Measurements from ENCODE around the gene OR10C1.

The OR10C1 gene

DNA sequence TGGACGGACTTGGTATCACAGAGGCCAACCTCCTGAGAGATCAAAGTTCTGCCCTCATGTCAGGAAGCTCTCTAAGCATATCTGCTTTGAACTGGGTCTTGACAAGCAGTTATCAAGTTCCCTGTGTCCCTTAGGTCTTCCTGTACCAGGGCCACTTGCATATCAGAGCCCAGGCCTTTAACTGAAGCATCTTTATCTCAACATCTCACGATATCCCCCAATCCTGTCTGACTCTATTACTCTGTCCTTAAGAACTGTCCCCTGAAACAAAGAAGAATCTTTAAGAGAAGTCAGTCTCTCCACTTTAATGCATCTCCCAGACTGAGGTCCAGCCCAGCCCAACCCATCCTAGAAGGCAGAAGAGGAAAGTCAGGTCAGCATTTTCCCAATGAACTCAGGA is 40.5 kb downstream of the OR10C1 start:
- Mint-ChIP-seq H3K27ac (no peak overlapping the region), H3K36me3 (ENCODE audit: low read depth) (no peaks in the 10 kb centered on the region), H3K27me3 (ENCODE audit: low read depth) (no peaks in the 10 kb centered on the region), H3K4me1 (no peaks in the 10 kb centered on the region), H3K4me3 (no peak overlapping the region), H3K9me3 (peaks cover 7% of the 10 kb centered on the region)
- TF ChIP-seq, protein P1, sequence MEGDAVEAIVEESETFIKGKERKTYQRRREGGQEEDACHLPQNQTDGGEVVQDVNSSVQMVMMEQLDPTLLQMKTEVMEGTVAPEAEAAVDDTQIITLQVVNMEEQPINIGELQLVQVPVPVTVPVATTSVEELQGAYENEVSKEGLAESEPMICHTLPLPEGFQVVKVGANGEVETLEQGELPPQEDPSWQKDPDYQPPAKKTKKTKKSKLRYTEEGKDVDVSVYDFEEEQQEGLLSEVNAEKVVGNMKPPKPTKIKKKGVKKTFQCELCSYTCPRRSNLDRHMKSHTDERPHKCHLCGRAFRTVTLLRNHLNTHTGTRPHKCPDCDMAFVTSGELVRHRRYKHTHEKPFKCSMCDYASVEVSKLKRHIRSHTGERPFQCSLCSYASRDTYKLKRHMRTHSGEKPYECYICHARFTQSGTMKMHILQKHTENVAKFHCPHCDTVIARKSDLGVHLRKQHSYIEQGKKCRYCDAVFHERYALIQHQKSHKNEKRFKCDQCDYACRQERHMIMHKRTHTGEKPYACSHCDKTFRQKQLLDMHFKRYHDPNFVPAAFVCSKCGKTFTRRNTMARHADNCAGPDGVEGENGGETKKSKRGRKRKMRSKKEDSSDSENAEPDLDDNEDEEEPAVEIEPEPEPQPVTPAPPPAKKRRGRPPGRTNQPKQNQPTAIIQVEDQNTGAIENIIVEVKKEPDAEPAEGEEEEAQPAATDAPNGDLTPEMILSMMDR (IDR thresholded peaks at IDR 0.05; ENCODE audit: unreplicated experiment in 3 of 3), result no peak

- Mint-ChIP-seq H3K36me3 (ENCODE audit: low read depth) (no peaks in the 10 kb centered on the region), H3K4me3 (no peak overlapping the region)
Measured at GRCh38 chr6:29483186-29483585, 44.1 kb downstream of the OR10C1 start.

DNA sequence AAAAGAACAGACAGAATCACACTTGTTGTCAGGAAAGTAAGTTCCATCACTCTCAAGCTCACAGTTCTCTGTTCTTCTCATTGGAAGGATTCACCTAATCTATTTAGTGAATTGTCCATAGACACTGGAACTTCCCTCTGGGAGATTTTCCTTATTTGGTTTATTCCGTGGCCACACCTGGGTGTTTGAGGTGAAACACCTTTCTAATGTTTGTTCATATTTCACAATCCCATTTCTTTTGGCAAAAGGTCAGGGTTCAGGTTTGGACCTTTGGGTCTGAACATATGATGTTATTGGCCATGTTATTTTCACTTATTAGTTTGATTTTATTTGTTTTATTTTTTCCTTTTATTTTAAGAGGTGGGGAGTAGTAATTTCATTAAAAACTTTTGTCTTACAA is 44.6 kb downstream of the OR10C1 start:
- no peaks in the 10 kb centered on the region for H3K36me3 Mint-ChIP-seq (ENCODE audit: low read depth)
- H3K9me3 Mint-ChIP-seq, result peaks cover 7% of the 10 kb centered on the region
- TF ChIP-seq, protein P1 (IDR thresholded peaks at IDR 0.05; ENCODE audit: unreplicated experiment in 3 of 3), result no peak
- H3K4me3 Mint-ChIP-seq, result no peak overlapping the region
- H3K4me1 Mint-ChIP-seq, result no peaks in the 10 kb centered on the region
- H3K27me3 Mint-ChIP-seq (ENCODE audit: low read depth), result no peaks in the 10 kb centered on the region
- no peak overlapping the region for H3K27ac Mint-ChIP-seq

More at GRCh38 chr6:29483186-29483585, 44.1 kb downstream of the OR10C1 start:
- Mint-ChIP-seq H3K27ac (no peak overlapping the region), H3K27me3 (ENCODE audit: low read depth) (no peaks in the 10 kb centered on the region), H3K4me1 (no peaks in the 10 kb centered on the region), H3K9me3 (peaks cover 7% of the 10 kb centered on the region)
- TF ChIP-seq, protein P1 (IDR thresholded peaks at IDR 0.05; ENCODE audit: unreplicated experiment in 3 of 3), result no peak

GRCh38 chr6:29486577-29486976 is 47.5 kb downstream of the OR10C1 start:
- Mint-ChIP-seq H3K36me3 (ENCODE audit: low read depth) (no peaks in the 10 kb centered on the region), H3K9me3 (peaks cover 7% of the 10 kb centered on the region), H3K27me3 (ENCODE audit: low read depth) (no peaks in the 10 kb centered on the region), H3K4me3 (no peak overlapping the region), H3K27ac (no peak overlapping the region), H3K4me1 (no peaks in the 10 kb centered on the region)
- TF ChIP-seq, protein P1 (IDR thresholded peaks at IDR 0.05; ENCODE audit: unreplicated experiment in 3 of 3), result no peak

GRCh38 chr6:29487131-29487530 is 48.0 kb downstream of the OR10C1 start:
- Mint-ChIP-seq H3K9me3 (peaks cover 6% of the 10 kb centered on the region), H3K27ac (no peak overlapping the region), H3K27me3 (ENCODE audit: low read depth) (no peaks in the 10 kb centered on the region), H3K4me3 (no peak overlapping the region), H3K4me1 (no peaks in the 10 kb centered on the region), H3K36me3 (ENCODE audit: low read depth) (no peaks in the 10 kb centered on the region)
- TF ChIP-seq, protein P1 (IDR thresholded peaks at IDR 0.05; ENCODE audit: unreplicated experiment in 3 of 3), result no peak

DNA sequence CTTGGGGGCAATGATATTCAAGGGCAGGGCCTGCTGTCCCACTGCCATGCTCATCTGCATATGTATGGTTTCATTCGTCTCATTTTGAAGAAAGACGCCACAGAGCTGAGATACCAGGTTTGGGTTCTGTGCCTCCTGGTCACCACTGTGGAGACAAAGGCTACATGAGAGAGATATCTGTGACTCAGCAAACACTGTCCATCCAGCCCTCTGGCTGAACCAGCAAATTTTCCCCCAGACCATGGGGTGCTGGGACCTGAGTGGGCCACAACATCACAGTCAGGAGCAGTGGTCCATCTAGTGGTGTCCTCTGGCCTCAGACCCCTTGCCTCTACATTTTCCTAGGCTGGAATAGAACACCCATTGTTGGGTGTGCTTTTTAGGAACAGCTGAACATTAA is 48.6 kb downstream of the OR10C1 start, which contains the start of gene MAS1L:
MAS1L (minus strand) TSS at position 297 of the 400 bp plus-strand sequence; CDS start at position 243, 54 bp downstream.
- Mint-ChIP-seq H3K9me3 (peaks cover under 1% of the 10 kb centered on the region), H3K4me3 (no peak within 1 kb of the TSS), H3K36me3 (ENCODE audit: low read depth) (no peaks in the 10 kb centered on the region), H3K27ac (no peak within 1 kb of the TSS), H3K27me3 (ENCODE audit: low read depth) (no peaks in the 10 kb centered on the region), H3K4me1 (no peaks in the 10 kb centered on the region)
- TF ChIP-seq, protein P1 (IDR thresholded peaks at IDR 0.05; ENCODE audit: unreplicated experiment in 3 of 3), result no peak
